AG09309 (cell line): ENCODE data around the gene IL17RC.

Experiments used
- DNase-seq: peaks from one replicate; pipeline ENCODE4 v3.0.0-alpha.2; 2010; ENCODE audit warnings: low read depth
- H3K4me3 ChIP-seq: 2 replicates; pipeline ENCODE4 v1.5.1; 2011; ENCODE audit warnings: mild to moderate bottlenecking, low read depth, low read length, moderate library complexity; ENCODE audit not compliant: control insufficient read depth
- CTCF ChIP-seq: IDR thresholded peaks from 2 replicates; pipeline ENCODE4 v1.5.1; 2011; ENCODE audit warnings: mild to moderate bottlenecking, low read depth, low read length, inconsistent platforms; ENCODE audit not compliant: insufficient read depth, control insufficient read depth; ENCODE audit errors: missing control alignments

Gene IL17RC

GRCh38 chr3:9913601-9914000 is 3.3 kb upstream of the IL17RC start:
- DNase-seq: no peak
- no peak overlapping the region for H3K4me3 ChIP-seq
- TF ChIP-seq CTCF: no peak

GRCh38 chr3:9914011-9914410 is 2.9 kb upstream of the IL17RC start:
- no peak for TF ChIP-seq CTCF
- no peak for DNase-seq
- no peak overlapping the region for H3K4me3 ChIP-seq

- H3K4me3 ChIP-seq: peak overlapping the region; percentile 16
Observed at GRCh38 chr3:9914559-9915253, 2.2 kb upstream of the IL17RC start.

GRCh38 chr3:9915254-9916141 is 1.4 kb upstream of the IL17RC start:
- DNase-seq: no peak
- H3K4me3 ChIP-seq: peak overlapping the region; percentile 52
- TF ChIP-seq CTCF: peak; percentile 47

More at GRCh38 chr3:9914559-9915253, 2.2 kb upstream of the IL17RC start:
- TF ChIP-seq CTCF: no peak
- no peak for DNase-seq

- no peak for DNase-seq
- H3K4me3 ChIP-seq: peak overlapping the region; percentile 53
- TF ChIP-seq CTCF: no peak
Observed at GRCh38 chr3:9916346-9916733, 558 bp upstream of the IL17RC start.

- TF ChIP-seq CTCF: no peak
- no peak overlapping the region for H3K4me3 ChIP-seq
- DNase-seq: no peak
Observed at GRCh38 chr3:9917820-9918219, 922 bp downstream of the IL17RC start.
